GM21825 (cell line): ENCODE results near the gene STARD9.
A peak's percentile ranks its signal among the peaks of the same experiment; 100 is the strongest.
"Not testable (repeated sequence)": the region's sequence is repeated elsewhere in the genome, so short reads cannot be mapped to it uniquely, and the experiment has no call there.

Experiments used
- ATAC-seq: cut with Tn5 transposase; IDR thresholded peaks from one replicate; pipeline ENCODE4 v1.9.1; 2021; ENCODE audit warnings: mild to moderate bottlenecking, moderate library complexity; ENCODE audit not compliant: unreplicated experiment

STARD9 gene

DNA sequence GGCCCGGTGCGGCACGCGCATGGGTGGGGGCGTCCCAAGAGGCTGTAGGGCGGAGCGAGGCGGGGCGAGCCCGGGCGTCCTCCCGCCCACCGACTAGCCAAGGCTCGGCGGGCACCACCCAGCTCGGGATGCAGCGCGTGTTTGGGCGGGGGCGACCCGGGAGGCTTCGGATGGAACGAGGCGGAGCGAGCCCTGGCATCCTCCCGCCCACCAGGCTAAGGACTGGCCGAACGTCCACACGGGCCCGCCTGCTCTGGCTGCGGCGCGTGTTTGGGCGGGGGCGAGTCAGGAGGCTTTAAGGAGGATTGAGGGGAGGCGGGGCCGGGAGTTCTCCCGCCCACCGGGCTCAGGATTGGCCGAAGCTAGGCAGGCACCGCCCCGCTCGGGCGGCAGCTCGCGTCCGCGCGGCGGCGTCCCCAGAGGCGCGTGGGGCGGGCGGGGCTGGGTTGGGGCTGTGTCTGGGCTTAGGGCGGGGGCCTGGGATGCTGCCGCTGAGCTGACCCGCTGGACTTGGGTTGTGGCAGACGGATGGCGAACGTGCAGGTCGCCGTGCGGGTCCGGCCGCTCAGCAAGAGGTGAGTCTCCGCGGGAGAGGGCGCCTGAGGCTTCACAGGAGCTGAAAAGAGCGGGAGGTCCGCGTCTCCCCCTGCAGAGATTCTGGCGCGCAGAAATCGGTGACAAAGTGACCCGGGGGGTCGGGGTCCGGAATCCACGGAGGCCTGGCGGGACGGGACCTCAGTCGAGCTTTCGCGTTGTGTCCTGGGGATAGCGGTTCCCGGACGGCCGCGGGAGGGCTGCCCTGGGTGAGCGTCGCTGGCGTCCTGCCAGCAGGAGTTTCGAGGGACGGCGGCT, at the start of gene STARD9:
STARD9 (plus strand) TSS at position 419 of the 852 bp plus-strand sequence; CDS start at position 529, 110 bp downstream.
- ATAC-seq, result peak; percentile 88

DNA sequence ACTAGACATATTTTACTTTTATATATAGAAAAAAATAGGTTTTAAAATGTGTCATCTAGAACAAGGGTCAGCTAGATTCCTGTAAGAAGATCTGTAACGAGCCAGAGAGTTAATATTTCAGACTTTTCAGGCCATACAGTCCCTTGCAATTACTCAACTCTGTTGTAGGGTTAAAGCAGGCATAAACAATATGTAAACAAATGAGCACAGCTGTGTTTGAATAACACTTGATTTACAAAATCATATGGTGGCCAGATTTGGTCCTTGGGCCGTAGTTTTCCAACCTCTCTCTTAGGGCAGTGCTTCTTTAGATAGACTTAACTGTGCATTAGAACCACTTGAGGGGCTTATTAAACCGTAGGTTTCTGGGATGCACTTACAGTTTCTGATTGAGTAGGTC, 46.4 kb upstream of the STARD9 start:
- ATAC-seq, result no peak

DNA sequence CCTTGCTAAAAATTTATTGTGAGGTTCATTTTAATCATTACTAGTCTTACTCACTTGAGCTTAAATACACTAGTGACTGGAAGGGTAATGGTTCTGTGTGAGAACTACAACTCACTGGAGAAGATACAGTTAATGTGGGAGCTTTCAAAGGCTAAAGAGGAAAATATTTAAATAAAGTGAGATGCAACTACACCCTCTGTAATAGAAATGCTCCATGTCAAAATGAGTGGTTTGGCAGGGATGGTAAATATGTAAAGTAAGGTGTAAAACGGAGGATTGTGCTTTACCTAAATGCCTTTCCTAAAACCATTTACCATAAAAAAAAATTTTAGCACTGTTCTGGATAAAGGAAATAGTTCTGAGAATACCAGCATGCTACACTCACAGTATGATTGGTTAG, 42.2 kb upstream of the STARD9 start:
- ATAC-seq, result no peak

DNA sequence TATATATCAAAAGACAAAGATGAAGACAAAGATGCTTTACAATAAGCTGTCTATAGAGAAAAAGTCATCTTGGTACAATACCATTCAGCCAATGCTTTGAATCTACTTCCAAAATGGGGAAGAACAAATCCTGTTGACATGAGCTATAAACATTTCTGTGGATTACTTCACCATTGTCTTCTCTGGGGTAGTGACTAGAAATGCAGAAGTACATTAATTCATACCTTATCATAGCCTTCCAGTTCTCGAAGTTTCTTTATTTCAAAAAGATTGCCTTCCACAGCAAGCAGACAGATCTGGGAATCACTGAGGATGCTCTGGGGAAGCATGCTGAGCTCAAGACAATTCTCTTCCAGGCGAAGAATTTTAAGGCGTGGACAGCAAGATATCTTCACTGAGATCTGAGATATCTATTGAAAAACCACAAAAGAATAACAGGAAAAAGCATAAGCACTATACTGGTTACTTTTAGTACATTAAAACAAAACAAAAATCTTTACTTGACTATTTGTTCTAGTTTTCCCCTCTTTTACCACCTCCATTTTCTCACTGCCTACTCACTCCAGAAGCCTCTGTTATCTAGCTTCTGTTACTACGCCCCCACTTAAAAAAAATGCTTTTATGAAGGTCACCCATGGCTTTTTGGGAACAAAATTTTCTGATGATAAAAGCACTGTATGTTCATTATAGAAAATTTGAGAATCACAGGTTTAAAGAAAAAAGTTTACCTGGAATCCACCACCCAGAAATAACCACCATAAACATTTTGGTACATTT, 30.4 kb upstream of the STARD9 start:
- ATAC-seq, result no peak

DNA sequence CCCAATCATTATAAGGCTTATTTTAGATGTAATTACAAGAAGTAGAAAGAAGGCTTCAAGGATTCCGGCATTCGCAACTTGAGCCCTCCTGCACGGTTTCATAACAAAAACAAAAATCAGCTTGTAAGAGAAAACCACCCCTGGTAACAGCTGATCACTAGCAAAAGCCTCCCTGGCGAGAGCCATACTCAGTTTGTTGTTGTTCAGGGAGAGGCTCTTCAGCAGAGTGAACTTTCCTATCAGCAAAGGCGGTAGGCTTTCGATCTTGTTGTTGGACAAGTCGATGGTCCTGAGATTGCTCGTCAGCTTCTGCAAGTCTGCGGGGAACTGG, 27.5 kb upstream of the STARD9 start:
- ATAC-seq, result no peak

DNA sequence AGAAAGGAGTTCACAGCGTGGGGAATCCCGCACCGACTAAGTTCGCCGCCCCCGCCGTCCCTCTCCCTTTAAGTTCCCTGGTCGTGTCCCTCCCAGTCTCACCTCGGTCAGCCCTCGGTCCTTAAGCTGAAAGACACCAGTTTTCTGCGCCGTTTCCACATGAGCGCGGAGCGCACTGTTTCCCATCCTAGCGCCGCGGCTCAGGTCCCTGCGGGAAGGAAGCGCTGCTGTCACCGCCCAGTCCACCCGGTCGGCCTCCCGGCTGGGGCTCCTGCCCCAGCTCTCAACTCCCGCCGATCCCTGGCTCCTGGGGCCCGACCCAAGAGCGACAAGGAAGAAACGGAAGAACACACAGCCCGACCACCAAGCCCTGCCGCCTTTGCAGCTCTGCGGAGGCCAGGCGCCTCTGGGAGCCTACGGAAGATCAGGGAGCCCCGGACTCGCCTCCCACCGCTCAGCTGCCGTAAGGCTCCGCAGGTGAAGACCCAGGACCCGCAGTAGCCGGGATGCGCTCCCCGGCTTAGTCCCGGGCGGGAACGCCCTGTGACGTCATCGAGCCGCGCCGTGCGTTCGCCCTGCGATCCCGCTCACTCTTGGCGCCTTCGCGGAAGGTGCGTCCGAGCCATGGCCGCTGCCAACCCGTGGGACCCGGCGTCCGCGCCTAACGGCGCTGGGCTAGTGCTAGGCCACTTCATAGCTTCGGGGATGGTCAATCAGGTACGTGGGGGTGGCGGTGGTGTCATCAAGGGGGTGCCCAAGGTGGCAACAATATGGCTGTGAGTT, 27.0 kb upstream of the STARD9 start, which contains the start of the genes HAUS2 and LRRC57:
HAUS2 (plus strand) TSS at position 590 of the 783 bp plus-strand sequence; CDS start at position 625, 35 bp downstream.
LRRC57 (minus strand) TSS at position 545 of the 783 bp plus-strand sequence; CDS start at position 186, 359 bp downstream.
- peak; percentile 85 for ATAC-seq

DNA sequence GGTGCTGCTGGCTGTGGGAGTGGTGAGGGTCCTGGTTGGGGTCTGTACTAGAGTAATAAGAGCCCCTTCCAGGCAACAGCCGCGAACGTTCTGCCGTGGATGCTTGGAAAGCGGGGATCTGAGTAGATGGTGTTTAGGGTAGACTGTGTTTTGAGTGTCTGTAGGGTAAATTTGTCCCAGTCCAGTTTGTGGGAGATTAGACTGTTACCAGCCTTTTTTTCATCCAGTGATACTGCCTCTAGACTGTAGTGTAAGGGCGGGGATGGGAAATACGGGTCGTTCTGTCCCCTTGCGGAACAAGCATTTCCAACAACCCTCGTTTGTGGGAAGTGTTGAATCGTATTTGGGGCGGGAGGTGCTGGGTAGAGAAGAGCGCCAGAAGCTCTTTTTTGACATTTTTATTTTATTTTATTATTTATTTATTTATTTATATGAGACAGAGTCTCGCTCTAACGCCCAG, 26.3 kb upstream of the STARD9 start:
- ATAC-seq, result peak; percentile 17

DNA sequence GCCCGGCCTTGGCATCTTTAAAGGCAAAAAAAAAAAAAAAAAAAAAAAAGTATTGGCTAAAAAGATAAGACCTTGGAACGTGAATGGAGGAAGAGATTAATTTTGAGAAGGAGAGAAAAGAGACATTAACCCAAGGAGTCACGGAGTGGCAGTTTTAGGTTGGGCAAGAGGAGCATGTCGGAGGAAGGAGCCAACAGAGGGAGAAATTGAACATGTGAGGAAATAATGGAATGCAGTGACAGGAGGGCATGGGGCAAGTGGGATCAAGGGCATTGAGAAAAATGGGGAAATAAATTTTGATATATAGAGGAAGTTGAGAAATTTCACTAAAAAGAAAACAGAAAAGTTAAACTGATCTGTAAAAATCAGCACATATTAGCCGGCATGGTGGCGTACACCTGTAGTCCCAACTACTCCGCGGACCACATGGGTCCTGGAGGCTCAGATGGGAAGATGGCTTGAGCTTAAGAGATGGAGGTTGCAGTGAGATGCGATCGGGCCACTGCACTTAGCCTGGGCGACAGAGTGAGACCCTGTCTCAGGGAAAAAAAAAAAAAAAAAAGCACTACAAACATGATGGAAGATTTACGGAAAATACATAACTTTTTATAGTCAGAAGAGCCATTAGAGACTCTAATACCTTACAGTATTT, 25.5 kb upstream of the STARD9 start:
- no peak for ATAC-seq

DNA sequence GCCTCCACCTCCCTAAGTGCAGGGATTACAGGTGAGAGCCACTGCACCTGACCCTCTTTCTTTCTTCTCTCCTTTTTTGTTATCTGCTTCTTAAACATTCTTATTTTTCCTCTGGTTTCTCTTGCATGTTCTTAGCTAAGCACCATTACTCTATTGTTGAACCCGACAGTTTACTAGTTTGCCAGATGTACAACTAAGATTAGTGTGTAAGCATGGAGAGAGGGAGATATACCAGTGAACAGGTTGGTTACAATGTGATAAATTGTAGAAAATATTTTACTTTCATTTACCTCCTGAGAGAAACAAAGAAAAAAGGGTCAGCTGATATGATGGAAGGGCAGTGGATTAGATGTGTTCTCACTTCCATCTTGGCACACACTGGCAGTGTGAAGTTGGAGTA, 21.9 kb upstream of the STARD9 start:
- no peak for ATAC-seq

DNA sequence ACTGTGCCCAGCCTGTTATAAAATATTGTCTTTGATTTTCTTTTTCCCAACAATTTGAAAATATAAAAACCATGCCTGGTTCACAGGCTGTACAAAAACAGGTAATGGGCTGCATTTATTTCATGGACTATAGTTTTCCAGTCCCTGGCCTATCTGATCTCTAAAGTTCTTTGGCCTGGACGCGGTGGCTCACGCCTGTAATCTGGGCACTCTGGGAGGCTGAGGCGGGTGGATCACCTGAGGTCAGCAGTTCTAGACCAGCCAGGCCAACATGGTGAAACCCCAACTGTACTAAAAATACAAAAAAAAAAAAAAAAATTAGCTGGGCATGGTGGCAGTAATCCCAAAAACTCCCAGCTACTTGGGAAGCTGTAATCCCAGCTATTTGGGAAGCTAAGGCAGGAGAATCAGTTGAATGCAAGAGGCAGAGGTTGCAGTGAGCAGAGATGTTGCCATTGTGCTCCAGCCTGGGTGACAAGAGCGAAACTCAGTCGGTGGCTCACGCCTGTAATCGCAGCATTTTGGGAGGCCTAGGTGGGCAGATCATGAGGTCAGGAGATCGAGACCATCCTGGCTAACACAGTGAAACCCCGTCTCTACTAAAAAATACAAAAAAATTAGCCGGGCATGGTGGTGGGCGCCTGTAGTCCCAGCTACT, 18.7 kb upstream of the STARD9 start:
- ATAC-seq, result not testable (repeated sequence)

DNA sequence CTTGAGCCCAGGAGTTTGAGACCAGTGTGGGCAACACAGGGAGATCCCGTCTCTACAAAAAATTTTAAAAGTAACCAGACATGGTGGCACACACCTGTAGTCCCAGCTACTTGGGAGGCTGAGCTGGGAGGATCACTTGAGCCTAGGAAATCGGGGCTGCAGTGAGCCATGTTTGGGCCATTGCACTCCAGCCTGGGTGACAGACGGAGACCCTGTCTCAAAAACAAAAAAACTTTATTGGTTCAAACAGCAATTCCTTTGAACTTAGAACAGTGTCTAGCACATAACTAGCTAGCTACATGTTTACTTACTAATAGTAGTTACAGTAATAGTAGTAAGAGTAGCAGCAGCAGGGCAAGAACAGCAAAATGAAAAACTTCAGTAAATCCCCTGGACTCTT, 16.7 kb upstream of the STARD9 start:
- ATAC-seq, result no peak

DNA sequence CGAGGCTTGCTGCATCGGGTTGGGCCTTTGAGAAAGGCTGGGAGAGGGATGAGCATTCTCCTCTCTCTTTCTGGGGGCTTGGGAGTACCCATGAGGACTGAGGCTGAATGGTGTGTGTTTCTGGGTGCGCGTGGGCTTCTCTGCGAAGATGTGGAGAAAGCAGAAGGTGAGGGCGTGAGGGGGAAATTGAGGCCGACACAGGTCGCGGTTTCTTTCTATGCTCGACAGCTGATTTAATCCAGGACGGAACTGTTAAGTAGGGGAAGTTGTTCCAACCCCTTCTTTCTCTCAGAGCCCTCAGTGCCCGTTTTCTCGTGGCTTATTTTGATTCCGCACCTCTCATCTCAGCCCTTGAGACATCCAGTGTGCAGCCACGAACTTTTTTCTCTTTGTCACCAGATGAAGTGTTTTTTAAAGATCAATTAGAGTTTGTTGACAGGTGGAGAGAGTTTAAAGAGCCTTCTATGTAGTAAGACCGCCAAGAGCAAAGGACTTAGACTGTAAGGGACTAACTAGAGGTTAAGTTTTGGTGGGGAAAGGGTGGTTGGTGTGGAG, 711 bp downstream of the STARD9 start:
- no peak for ATAC-seq

DNA sequence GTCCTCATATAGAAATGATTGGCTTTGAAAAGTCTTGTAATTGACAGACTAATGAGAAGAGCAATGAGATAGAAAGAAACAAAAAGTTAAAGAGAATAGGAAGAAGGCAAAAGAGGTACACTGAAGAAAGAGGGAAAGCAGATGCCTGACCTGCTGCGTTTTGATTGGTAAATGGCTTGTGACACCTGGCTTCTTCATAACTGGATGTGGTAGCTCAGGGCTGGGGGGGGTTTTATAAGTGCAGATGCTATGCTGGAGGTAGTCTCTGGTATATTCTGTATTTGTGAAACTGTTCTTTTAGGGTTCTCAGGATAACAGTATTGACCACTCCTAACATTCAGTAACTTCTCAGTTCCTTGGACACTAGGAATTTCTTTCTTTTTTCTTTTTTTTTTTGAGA, 1.4 kb downstream of the STARD9 start:
- ATAC-seq, result no peak

DNA sequence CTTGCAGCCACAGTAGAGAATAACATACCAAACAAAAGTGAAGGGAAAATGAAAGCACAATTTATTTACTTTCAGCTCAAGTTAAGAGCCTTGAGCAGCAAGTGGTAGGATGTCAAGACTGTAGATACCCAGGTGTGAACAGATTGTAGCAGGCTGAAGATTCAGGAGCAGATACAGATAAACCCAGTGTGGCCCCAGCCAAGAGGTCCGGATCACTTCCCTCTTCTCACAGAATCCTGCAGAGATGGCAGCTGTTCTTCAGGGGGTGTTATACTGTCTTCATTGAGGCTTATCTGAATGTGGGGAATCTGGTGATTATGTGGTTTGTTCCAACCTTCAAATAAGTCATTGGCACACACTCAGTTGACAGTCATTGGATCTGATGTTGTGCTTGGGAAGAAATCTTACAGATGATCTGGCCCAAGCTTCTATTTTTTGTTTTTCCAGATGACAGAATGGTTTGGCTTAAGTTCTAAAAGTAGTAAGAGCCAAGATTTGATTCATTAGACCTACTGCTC, 2.2 kb downstream of the STARD9 start:
- no peak for ATAC-seq

DNA sequence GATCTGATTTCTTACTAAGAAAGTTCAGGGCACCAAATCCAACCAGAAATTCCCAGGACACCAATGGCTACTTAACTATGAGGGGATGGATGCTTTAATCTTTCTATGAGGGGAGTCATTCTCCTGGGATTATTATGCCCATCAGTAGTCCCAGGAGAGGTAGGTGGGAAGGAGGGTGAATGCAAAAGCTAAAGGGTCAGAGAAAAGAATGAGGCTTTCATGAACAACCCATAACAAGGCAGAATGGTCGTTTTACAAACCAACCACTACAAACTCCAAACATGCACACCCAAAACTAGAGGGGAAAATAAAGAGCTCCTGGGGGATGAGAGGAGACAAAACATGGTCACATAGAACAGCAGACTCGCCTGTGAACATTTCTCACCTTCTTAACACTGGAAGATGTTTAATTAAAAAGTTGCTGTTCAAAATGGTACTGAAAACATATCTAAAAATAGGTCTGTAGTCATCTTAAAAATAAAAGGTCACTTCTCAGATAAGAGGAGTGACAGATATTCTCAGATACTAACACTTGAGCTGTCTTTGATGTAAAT, 3.7 kb downstream of the STARD9 start:
- no peak for ATAC-seq

DNA sequence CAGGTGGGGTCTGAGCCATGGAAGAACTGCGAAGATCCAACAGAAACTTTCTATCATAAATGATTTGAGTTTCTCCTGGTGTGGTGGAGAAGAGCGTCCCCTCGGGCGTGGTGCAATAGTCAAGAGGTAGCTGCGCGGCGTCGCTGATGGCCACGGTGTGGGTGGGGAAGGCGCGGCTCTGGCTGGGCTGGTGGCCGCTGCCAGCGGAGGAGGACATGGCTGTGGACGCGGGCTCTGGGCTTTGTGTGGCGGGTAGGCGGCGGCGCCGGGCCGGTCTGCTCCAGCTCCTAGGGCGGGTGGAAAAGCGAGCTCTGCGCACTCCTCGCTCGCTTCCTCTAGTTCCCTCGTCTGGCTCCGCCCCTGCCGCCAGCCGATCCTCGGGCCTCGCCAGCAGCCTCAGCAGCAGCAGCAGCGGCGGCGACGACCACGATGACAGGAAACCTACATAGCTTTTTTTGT, 5.9 kb downstream of the STARD9 start:
- peak; percentile 73 for ATAC-seq

DNA sequence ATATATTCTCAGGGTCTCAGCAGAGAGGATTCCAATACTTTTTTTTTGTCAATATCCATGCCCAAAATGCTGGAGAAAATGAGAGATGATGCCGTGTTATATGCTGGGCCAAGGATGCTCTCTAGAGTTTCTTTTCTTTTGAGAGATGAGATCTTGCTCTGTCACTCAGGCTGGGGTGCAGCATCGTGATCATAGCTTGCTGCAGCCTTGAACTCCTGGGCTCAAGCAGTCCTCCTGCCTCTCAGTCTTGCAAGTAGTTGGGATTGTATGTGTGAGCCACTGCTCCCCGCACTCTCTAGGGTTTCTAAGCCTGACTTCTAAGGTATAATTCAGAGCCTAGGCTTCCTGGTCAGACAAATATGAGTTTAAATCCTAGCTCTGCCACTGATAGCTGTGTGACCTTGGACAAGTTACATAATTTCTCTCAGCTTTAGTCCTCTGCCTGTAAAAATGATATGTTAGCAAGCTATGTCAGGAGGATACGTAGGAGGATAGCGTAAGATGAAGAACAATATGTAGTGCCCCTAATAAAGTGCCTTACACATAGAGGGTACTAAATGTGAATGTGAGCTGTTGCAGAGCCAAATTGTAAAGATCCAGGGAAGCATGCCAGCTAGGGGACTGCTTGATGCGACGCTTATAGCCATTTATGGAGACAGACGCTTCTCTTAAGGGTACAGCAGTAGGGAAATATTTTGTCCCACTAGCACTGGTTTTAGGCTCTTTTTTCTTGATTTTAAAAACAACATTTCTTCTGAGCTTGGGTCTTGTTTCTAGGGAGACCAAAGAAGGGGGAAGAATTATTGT, 7.4 kb downstream of the STARD9 start:
- ATAC-seq, result no peak

DNA sequence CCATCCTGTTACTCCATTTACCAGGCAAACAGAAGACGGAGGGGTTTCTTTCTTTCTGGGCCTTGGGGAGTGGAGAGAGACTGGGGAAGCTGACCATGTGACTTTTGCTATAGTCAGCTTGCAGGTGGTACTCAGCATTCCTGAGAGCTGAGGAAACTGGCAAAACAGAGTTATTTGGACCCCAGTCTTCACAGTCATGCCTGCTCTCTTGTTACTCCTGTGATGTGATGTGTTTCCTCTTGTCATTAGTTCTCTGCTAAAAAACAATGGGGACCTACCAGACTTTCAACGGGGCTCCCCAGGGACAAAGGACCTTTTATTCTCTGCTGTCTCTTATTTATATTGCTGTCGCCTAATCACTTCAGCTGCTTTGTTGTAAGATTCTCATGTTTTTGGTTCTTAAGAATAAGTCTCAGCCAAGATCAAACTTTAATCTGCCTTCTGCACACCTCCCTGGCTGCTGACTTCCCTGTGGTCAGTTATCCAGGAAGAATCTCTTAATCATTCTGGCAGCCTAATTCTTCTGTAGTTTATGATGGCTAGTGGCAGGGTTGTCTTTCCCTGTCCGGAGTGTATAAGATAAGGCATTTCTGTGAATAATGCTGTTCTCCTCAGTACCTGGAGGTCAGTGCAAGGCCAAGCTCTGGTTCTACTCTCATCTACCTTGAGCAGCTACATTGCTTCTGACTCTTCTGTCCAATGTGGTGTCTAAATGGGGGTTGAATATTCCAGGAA, 8.8 kb downstream of the STARD9 start:
- ATAC-seq, result no peak
